DND-41 (cell line): ENCODE measurements around the gene NFATC2.

ENCODE experiments used
- ATAC-seq: fragments of 200-7000 bp; cut with Tn5 transposase; 3 replicates; pipeline ENCODE4 v1.9.1; 2021; ENCODE audit warnings: low read depth; ENCODE audit not compliant: insufficient read depth
- DNase-seq: peaks from one replicate; pipeline ENCODE4 v3.0.0-alpha.2; 2020
- H2AFZ ChIP-seq: 2 replicates; pipeline ENCODE4 v1.6.0; 2012; ENCODE audit warnings: low read depth, low read length
- H3K27ac ChIP-seq: 2 replicates; pipeline ENCODE4 v1.5.1; 2012; ENCODE audit warnings: low read length, inconsistent platforms
- H3K27me3 ChIP-seq: fragments of 200-600 bp; sonication (generic); 2 replicates; pipeline ENCODE4 v1.6.0; 2012; ENCODE audit warnings: low read length, mild to moderate bottlenecking, inconsistent platforms; ENCODE audit not compliant: insufficient read depth, poor library complexity
- H3K36me3 ChIP-seq: 2 replicates; pipeline ENCODE4 v1.5.1; 2012; ENCODE audit warnings: low read length, inconsistent platforms; ENCODE audit not compliant: insufficient read depth
- H3K4me1 ChIP-seq: 2 replicates; pipeline ENCODE4 v1.5.1; 2012; ENCODE audit warnings: mild to moderate bottlenecking, low read length; ENCODE audit not compliant: insufficient read depth
- H3K4me2 ChIP-seq: 2 replicates; pipeline ENCODE4 v1.6.0; 2012; ENCODE audit warnings: mild to moderate bottlenecking, moderate library complexity, low read length, inconsistent platforms; ENCODE audit not compliant: insufficient read depth
- H3K4me3 ChIP-seq, 2 experiments: fragments of 200-600 bp in 1 of 2; shearing (Covaris generic) in 1 of 2; 2 replicates each; pipeline ENCODE4 v1.5.1; 2012 to 2016; ENCODE audit warnings: inconsistent platforms in 2 of 2, low read length in 2 of 2, mild to moderate bottlenecking in 2 of 2, low read depth in 1 of 2, moderate library complexity in 1 of 2
- H3K79me2 ChIP-seq: 2 replicates; pipeline ENCODE4 v1.6.0; 2012; ENCODE audit warnings: low read length, inconsistent platforms; ENCODE audit not compliant: insufficient read depth
- H3K9ac ChIP-seq: 2 replicates; pipeline ENCODE4 v1.6.0; 2012; ENCODE audit warnings: low read depth, mild to moderate bottlenecking, inconsistent platforms, low read length, moderate library complexity
- H3K9me3 ChIP-seq: 2 replicates; pipeline ENCODE4 v1.5.1; 2012; ENCODE audit warnings: low read length, moderate library complexity, mild to moderate bottlenecking, inconsistent platforms; ENCODE audit not compliant: insufficient read depth, severe bottlenecking
- H4K20me1 ChIP-seq: 2 replicates; pipeline ENCODE4 v1.6.0; 2012; ENCODE audit warnings: low read length; ENCODE audit not compliant: insufficient read depth
- CTCF ChIP-seq: IDR thresholded peaks from 2 replicates; pipeline ENCODE4 v1.5.1; 2012; ENCODE audit warnings: borderline replicate concordance, low read length, moderate library complexity, mild to moderate bottlenecking; ENCODE audit not compliant: poor library complexity, severe bottlenecking; ENCODE audit errors: extremely low read depth
- EZH2 ChIP-seq: IDR thresholded peaks from 3 replicates; pipeline ENCODE4 v1.6.1; 2012; ENCODE audit warnings: borderline replicate concordance, low read depth, mild to moderate bottlenecking, moderate library complexity, low read length, inconsistent platforms; ENCODE audit not compliant: severe bottlenecking

Gene NFATC2

GRCh38 chr20:51507216-51508036, 35.1 kb downstream of the NFATC2 start:
- Histone ChIP-seq H3K4me2 (no peak overlapping the region), H3K9me3 (no peaks in the 10 kb centered on the region), H4K20me1 (0 out of 2 replicates have a peak, but pooled peaks cover 3% of the 10 kb centered on the region), H2AFZ (no peak overlapping the region), H3K27me3 (peaks cover 12% of the 10 kb centered on the region), H3K4me3 (no peak overlapping the region), H3K79me2 (no peaks in the 10 kb centered on the region), H3K9ac (no peak overlapping the region), H3K36me3 (no peaks in the 10 kb centered on the region), H3K4me1 (no peaks in the 10 kb centered on the region), H3K27ac (no peak overlapping the region)
- ATAC-seq (no peak), DNase-seq (no peak)
- TF ChIP-seq EZH2 (no peak), CTCF (no peak)

DNA sequence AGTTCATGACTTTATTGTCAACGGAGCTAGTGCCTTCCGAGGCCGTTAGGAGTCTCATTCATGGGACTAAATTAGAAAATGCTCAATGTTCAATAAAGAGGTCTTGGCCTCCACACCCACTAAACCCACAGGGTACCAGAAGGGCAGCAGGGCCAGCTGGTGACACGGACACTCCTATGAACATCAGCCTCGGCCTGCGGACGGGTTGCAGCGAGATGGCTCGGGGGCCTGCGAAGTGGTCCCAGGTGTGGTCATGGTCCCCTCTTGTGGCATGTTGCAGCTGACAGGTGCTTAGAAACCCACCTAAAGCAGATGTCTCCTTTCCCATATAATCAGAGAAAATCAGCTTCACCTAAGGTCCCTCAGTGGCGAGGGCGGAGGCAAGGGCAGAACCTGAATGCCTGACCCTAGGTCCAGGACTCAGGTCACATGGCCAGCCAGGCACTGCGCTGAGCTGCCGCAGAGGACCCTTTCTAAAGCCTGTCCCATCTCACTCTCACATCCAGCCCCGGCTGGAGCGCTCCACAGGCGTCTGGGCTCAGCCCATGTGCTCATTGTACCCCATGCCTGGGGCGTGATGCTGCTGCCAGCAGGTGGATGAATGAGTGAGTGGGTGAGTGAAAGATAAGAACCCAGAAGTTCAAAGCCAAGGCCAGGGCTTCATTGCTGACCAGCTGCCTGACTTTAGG, 35.8 kb downstream of the NFATC2 start:
- no peaks in the 10 kb centered on the region for H3K79me2 ChIP-seq
- H3K27ac ChIP-seq, result no peak overlapping the region
- no peak overlapping the region for H3K4me3 ChIP-seq
- TF ChIP-seq EZH2 (no peak), CTCF (no peak)
- H3K27me3 ChIP-seq, result peaks cover 5% of the 10 kb centered on the region
- H4K20me1 ChIP-seq, result 0 out of 2 replicates have a peak, but pooled peaks cover 3% of the 10 kb centered on the region
- H3K36me3 ChIP-seq, result no peaks in the 10 kb centered on the region
- H3K9me3 ChIP-seq, result no peaks in the 10 kb centered on the region
- no peak overlapping the region for H3K4me2 ChIP-seq
- DNase-seq (no peak), ATAC-seq (no peak)
- no peaks in the 10 kb centered on the region for H3K4me1 ChIP-seq
- no peak overlapping the region for H2AFZ ChIP-seq
- H3K9ac ChIP-seq, result no peak overlapping the region

DNA sequence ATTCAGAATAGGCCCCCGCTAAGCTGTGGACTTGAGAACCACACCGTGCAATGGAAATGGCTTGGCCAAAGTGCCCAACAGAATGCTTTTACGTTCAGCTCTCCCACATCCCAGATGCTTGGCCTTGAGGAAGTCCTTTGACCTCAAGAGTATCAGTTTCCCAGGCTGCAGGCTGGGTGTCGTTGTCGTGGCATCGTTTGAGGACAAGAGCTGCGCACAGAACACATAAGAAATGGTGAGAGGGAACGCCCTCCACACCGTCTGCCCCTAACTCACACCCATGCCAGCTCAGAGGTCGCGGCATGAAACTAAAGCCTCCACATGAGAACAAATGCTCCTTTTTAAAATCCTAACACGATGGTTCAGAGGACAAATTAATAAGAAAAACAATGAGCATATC, 37.0 kb downstream of the NFATC2 start:
- Histone ChIP-seq H3K4me1 (no peaks in the 10 kb centered on the region), H3K4me2 (no peak overlapping the region), H3K27ac (no peak overlapping the region), H3K27me3 (no peaks in the 10 kb centered on the region), H4K20me1 (0 out of 2 replicates have a peak, but pooled peaks cover 3% of the 10 kb centered on the region), H3K4me3 (no peak overlapping the region), H3K36me3 (no peaks in the 10 kb centered on the region), H3K9ac (no peak overlapping the region), H2AFZ (no peak overlapping the region), H3K79me2 (no peaks in the 10 kb centered on the region), H3K9me3 (no peaks in the 10 kb centered on the region)
- TF ChIP-seq CTCF (no peak), EZH2 (no peak)
- DNase-seq, result no peak
- ATAC-seq, result no peak
